Uterus (tissue), 2 donors: ENCODE results near the gene RINL.

ENCODE experiments used
- CTCF ChIP-seq, 4 experiments: fragments of 200-600 bp in 2 of 4; fragments of 450-650 bp in 2 of 4; sonication (generic) in 2 of 4; IDR thresholded peaks; one replicate each; pipeline ENCODE4 v1.5.1; 2016 to 2019; ENCODE audit warnings: antibody characterized with exemption in 4 of 4, mild to moderate bottlenecking in 2 of 4, moderate library complexity in 1 of 4
- POLR2A ChIP-seq, 2 donors: fragments of 450-650 bp; IDR thresholded peaks; one replicate each; pipeline ENCODE4 v1.6.1; 2016; ENCODE audit warnings: antibody characterized with exemption in 2 of 2, mild to moderate bottlenecking in 1 of 2, moderate library complexity in 1 of 2

GRCh38 chr19:38901683-38902082 is 23.6 kb upstream of the RINL start:
- TF ChIP-seq CTCF (IDR thresholded peaks at IDR 0.05) = no peak
- no peak for TF ChIP-seq POLR2A (IDR thresholded peaks at IDR 0.05)
